ENCODE measurements around the gene CBLL1. TPM values are rescaled to one million over a fixed set of nuclear protein-coding genes. Genes with fewer than 3 reads are reported as not detected.

CBLL1 gene
- total RNA-seq, 1 experiment from 2014 or later = 10.7 TPM

DNA sequence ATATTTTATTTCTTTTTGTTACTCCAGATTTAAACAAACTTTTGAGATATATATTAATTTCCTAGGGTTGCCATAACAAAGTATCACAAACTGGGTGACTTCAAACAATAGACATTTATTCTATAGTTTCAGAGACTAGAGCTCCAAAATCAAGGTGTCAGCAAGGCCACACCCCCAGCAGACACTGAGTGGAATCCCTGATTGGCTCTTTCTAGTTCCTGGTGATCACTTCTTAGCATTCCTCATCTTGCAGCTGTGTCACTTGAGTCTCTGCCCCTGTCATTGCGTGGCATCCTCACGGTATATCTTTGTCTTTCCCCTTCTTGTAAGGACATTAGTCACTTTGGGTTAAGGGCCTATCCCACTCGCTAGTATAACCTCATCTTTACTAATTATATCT, 66.7 kb downstream of the CBLL1 start:
- Histone ChIP-seq H3K36me3 (ENCODE audit: low read depth, low read length) (no peaks in the 10 kb centered on the region), H3K27me3 (ENCODE audit: low read length) (no peaks in the 10 kb centered on the region), H3K9me3 (ENCODE audit: low read length) (no peaks in the 10 kb centered on the region), H3K4me2 (ENCODE audit: low read length) (no peak overlapping the region), H2AFZ (ENCODE audit: low read length) (no peak overlapping the region), H4K20me1 (ENCODE audit: low read length) (no peaks in the 10 kb centered on the region), H3K9ac (ENCODE audit: low read length) (no peak overlapping the region), H3K4me3 (ENCODE audit: low read length) (no peak overlapping the region), H3F3A (ENCODE audit: low read length, unreplicated experiment) (no peaks in the 10 kb centered on the region), H3K27ac (ENCODE audit: low read length) (no peak overlapping the region), H3K9me2 (replicated peaks; ENCODE audit: low read length) (no peaks in the 10 kb centered on the region), H3K4me1 (ENCODE audit: insufficient read depth, low read length) (no peaks in the 10 kb centered on the region), H3K79me2 (ENCODE audit: low read length) (no peaks in the 10 kb centered on the region)
- TF ChIP-seq EZH2 (IDR thresholded peaks at IDR 0.05; ENCODE audit: low read length, unreplicated experiment) (no peak), EZH2phosphoT487 (IDR thresholded peaks at IDR 0.05; ENCODE audit: borderline replicate concordance, low read length) (no peak)
- TF ChIP-seq, protein P1, sequence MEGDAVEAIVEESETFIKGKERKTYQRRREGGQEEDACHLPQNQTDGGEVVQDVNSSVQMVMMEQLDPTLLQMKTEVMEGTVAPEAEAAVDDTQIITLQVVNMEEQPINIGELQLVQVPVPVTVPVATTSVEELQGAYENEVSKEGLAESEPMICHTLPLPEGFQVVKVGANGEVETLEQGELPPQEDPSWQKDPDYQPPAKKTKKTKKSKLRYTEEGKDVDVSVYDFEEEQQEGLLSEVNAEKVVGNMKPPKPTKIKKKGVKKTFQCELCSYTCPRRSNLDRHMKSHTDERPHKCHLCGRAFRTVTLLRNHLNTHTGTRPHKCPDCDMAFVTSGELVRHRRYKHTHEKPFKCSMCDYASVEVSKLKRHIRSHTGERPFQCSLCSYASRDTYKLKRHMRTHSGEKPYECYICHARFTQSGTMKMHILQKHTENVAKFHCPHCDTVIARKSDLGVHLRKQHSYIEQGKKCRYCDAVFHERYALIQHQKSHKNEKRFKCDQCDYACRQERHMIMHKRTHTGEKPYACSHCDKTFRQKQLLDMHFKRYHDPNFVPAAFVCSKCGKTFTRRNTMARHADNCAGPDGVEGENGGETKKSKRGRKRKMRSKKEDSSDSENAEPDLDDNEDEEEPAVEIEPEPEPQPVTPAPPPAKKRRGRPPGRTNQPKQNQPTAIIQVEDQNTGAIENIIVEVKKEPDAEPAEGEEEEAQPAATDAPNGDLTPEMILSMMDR (conservative IDR thresholded peaks at IDR 0.05; ENCODE audit: low read depth, low read length) = no peak
- no peak for DNase-seq
- CTCF ChIA-PET = no interaction called here
- BruUV-seq (replicated peaks) = no TSS peak
- ATAC-seq = no peak
- POLR2A ChIA-PET (ENCODE audit: unreplicated experiment) = no interaction called here
- intact Hi-C loops (cut with micrococcal nuclease) = no loop called here

Other genes starting within 250 kb of the CBLL1 start
- gene COG5, start 180.2 kb upstream of the CBLL1 start, total RNA-seq (2014; rRNA removed) = 46.5 and 51.7 TPM in 2 replicates
- gene DUS4L, start 180.2 kb upstream of the CBLL1 start, total RNA-seq (2014; rRNA removed) = 10.2 and 12.9 TPM in 2 replicates
- gene BCAP29, start 163.9 kb upstream of the CBLL1 start, total RNA-seq (2014; rRNA removed) = 32.0 and 65.9 TPM in 2 replicates
- not detected in 2 replicates for gene SLC26A4, start 83.3 kb upstream of the CBLL1 start, total RNA-seq (2014; rRNA removed)
- not detected in 2 replicates for gene SLC26A3, start 59.1 kb downstream of the CBLL1 start, total RNA-seq (2014; rRNA removed)
- gene DLD, start 147.0 kb downstream of the CBLL1 start, total RNA-seq (2014; rRNA removed) = 53.6 and 64.0 TPM in 2 replicates